T-helper 1 cell treated with Interleukin-12 subunit alpha and Interleukin-12 subunit beta and Interleukin-4 antibody, amounts not matched to agents 30 μg/mL and 1 μg/mL, for 36 hours (primary cell): ENCODE measurements around the gene CHD1L.
"Not testable (repeated sequence)": the region's sequence is repeated elsewhere in the genome, so short reads cannot be mapped to it uniquely, and the experiment has no call there.

Source experiments
- H3K27ac Mint-ChIP-seq: one replicate; pipeline ENCODE4 v1.8.0; 2021; ENCODE audit warnings: mild to moderate bottlenecking, mixed read lengths
- H3K27me3 Mint-ChIP-seq: one replicate; pipeline ENCODE4 v1.8.0; 2021; ENCODE audit warnings: low read depth, mixed read lengths
- H3K36me3 Mint-ChIP-seq: one replicate; pipeline ENCODE4 v1.8.0; 2021; ENCODE audit warnings: low read depth, mixed read lengths
- H3K4me1 Mint-ChIP-seq: one replicate; pipeline ENCODE4 v1.8.0; 2021; ENCODE audit warnings: low read depth, mixed read lengths
- H3K4me3 Mint-ChIP-seq: one replicate; pipeline ENCODE4 v1.8.0; 2021; ENCODE audit warnings: mild to moderate bottlenecking, moderate library complexity, mixed read lengths
- H3K9me3 Mint-ChIP-seq: one replicate; pipeline ENCODE4 v1.8.0; 2021; ENCODE audit warnings: mixed read lengths

Gene CHD1L

GRCh38 chr1:147242449-147243227 lies at the start of gene CHD1L:
TSS of gene CHD1L (plus strand) at chr1:147242684. CDS start at chr1:147242704, 20 bp downstream.
- Mint-ChIP-seq H3K9me3 (no peaks in the 10 kb centered on the region), H3K4me1 (peaks cover 38% of the 10 kb centered on the region), H3K36me3 (peaks cover 8% of the 10 kb centered on the region), H3K4me3 (peak within 1 kb of the TSS; percentile 98), H3K27ac (peak within 1 kb of the TSS; percentile 84), H3K27me3 (peaks cover 8% of the 10 kb centered on the region)

GRCh38 chr1:147197324-147197723 lies 45.2 kb upstream of the CHD1L start:
- not testable (repeated sequence) for H3K36me3 Mint-ChIP-seq, H3K4me1 Mint-ChIP-seq, H3K27me3 Mint-ChIP-seq, H3K4me3 Mint-ChIP-seq, H3K9me3 Mint-ChIP-seq, H3K27ac Mint-ChIP-seq

GRCh38 chr1:147201276-147201675 lies 41.2 kb upstream of the CHD1L start:
- no peaks in the 10 kb centered on the region for H3K36me3 Mint-ChIP-seq
- H3K4me3 Mint-ChIP-seq, result no peak overlapping the region
- H3K4me1 Mint-ChIP-seq, result peaks cover 8% of the 10 kb centered on the region
- no peaks in the 10 kb centered on the region for H3K27me3 Mint-ChIP-seq
- H3K9me3 Mint-ChIP-seq, result no peaks in the 10 kb centered on the region
- no peak overlapping the region for H3K27ac Mint-ChIP-seq

GRCh38 chr1:147201786-147202185 lies 40.7 kb upstream of the CHD1L start:
- Mint-ChIP-seq H3K4me1 (peaks cover 7% of the 10 kb centered on the region), H3K36me3 (no peaks in the 10 kb centered on the region), H3K9me3 (no peaks in the 10 kb centered on the region), H3K27ac (no peak overlapping the region), H3K4me3 (no peak overlapping the region), H3K27me3 (no peaks in the 10 kb centered on the region)

- peaks cover 4% of the 10 kb centered on the region for H3K4me1 Mint-ChIP-seq
- H3K4me3 Mint-ChIP-seq, result no peak overlapping the region
- no peaks in the 10 kb centered on the region for H3K27me3 Mint-ChIP-seq
- no peaks in the 10 kb centered on the region for H3K9me3 Mint-ChIP-seq
- H3K36me3 Mint-ChIP-seq, result no peaks in the 10 kb centered on the region
- no peak overlapping the region for H3K27ac Mint-ChIP-seq
Measured at GRCh38 chr1:147202576-147202975, 39.9 kb upstream of the CHD1L start.

- H3K4me1 Mint-ChIP-seq, result peaks cover 1% of the 10 kb centered on the region
- no peaks in the 10 kb centered on the region for H3K9me3 Mint-ChIP-seq
- no peaks in the 10 kb centered on the region for H3K27me3 Mint-ChIP-seq
- no peaks in the 10 kb centered on the region for H3K36me3 Mint-ChIP-seq
- no peak overlapping the region for H3K27ac Mint-ChIP-seq
- no peak overlapping the region for H3K4me3 Mint-ChIP-seq
Measured at GRCh38 chr1:147204080-147204479, 38.4 kb upstream of the CHD1L start.

- Mint-ChIP-seq H3K4me1 (no peaks in the 10 kb centered on the region), H3K27me3 (peaks cover 6% of the 10 kb centered on the region), H3K4me3 (no peak overlapping the region), H3K27ac (no peak overlapping the region), H3K9me3 (no peaks in the 10 kb centered on the region), H3K36me3 (no peaks in the 10 kb centered on the region)
Measured at GRCh38 chr1:147207192-147207591, 35.3 kb upstream of the CHD1L start.

- Mint-ChIP-seq H3K27ac (no peak overlapping the region), H3K36me3 (no peaks in the 10 kb centered on the region), H3K9me3 (no peaks in the 10 kb centered on the region), H3K4me1 (no peaks in the 10 kb centered on the region), H3K27me3 (peaks cover 11% of the 10 kb centered on the region), H3K4me3 (no peak overlapping the region)
Measured at GRCh38 chr1:147208619-147209018, 33.9 kb upstream of the CHD1L start.

GRCh38 chr1:147209825-147210821 lies 32.4 kb upstream of the CHD1L start:
- Mint-ChIP-seq H3K36me3 (no peaks in the 10 kb centered on the region), H3K9me3 (no peaks in the 10 kb centered on the region), H3K27me3 (peaks cover 17% of the 10 kb centered on the region), H3K4me1 (no peaks in the 10 kb centered on the region), H3K4me3 (no peak overlapping the region), H3K27ac (no peak overlapping the region)

- H3K4me3 Mint-ChIP-seq, result no peak overlapping the region
- no peaks in the 10 kb centered on the region for H3K9me3 Mint-ChIP-seq
- H3K36me3 Mint-ChIP-seq, result no peaks in the 10 kb centered on the region
- H3K27ac Mint-ChIP-seq, result no peak overlapping the region
- peaks cover 25% of the 10 kb centered on the region for H3K27me3 Mint-ChIP-seq
- no peaks in the 10 kb centered on the region for H3K4me1 Mint-ChIP-seq
Measured at GRCh38 chr1:147210987-147211386, 31.5 kb upstream of the CHD1L start.

GRCh38 chr1:147211577-147211976 lies 30.9 kb upstream of the CHD1L start:
- Mint-ChIP-seq H3K4me1 (no peaks in the 10 kb centered on the region), H3K4me3 (no peak overlapping the region), H3K9me3 (no peaks in the 10 kb centered on the region), H3K27me3 (peaks cover 29% of the 10 kb centered on the region), H3K27ac (no peak overlapping the region), H3K36me3 (no peaks in the 10 kb centered on the region)

- no peaks in the 10 kb centered on the region for H3K36me3 Mint-ChIP-seq
- peaks cover 36% of the 10 kb centered on the region for H3K27me3 Mint-ChIP-seq
- H3K9me3 Mint-ChIP-seq, result no peaks in the 10 kb centered on the region
- no peak overlapping the region for H3K27ac Mint-ChIP-seq
- no peaks in the 10 kb centered on the region for H3K4me1 Mint-ChIP-seq
- H3K4me3 Mint-ChIP-seq, result no peak overlapping the region
Measured at GRCh38 chr1:147213271-147213670, 29.2 kb upstream of the CHD1L start.

- Mint-ChIP-seq H3K36me3 (no peaks in the 10 kb centered on the region), H3K4me3 (no peak overlapping the region), H3K9me3 (no peaks in the 10 kb centered on the region), H3K27me3 (peaks cover 36% of the 10 kb centered on the region), H3K4me1 (no peaks in the 10 kb centered on the region), H3K27ac (no peak overlapping the region)
Measured at GRCh38 chr1:147214325-147214724, 28.2 kb upstream of the CHD1L start.

- H3K9me3 Mint-ChIP-seq, result no peaks in the 10 kb centered on the region
- peaks cover 36% of the 10 kb centered on the region for H3K27me3 Mint-ChIP-seq
- H3K4me1 Mint-ChIP-seq, result no peaks in the 10 kb centered on the region
- H3K36me3 Mint-ChIP-seq, result no peaks in the 10 kb centered on the region
- H3K27ac Mint-ChIP-seq, result no peak overlapping the region
- H3K4me3 Mint-ChIP-seq, result no peak overlapping the region
Measured at GRCh38 chr1:147214842-147215539, 27.5 kb upstream of the CHD1L start.
